Mucosa of descending colon (tissue), 3 donors: Measurements from ENCODE around the gene KRT73. TPM values are rescaled to one million over a fixed set of nuclear protein-coding genes. Genes with fewer than 3 reads are reported as not detected.

ENCODE experiments used
- ATAC-seq: fragments of 200-7000 bp; cut with Tn5 transposase; one replicate; pipeline ENCODE4 v1.9.1; 2020; ENCODE audit warnings: mild to moderate bottlenecking, moderate library complexity
- DNase-seq, 3 donors: peaks; one replicate each; pipeline ENCODE4 v3.0.0-alpha.2; 2020
- H3K36me3 ChIP-seq: fragments of 200-600 bp; one replicate; pipeline ENCODE4 v1.8.0; 2021; ENCODE audit warnings: low read depth, mild to moderate bottlenecking
- H3K4me1 ChIP-seq: fragments of 200-600 bp; one replicate; pipeline ENCODE4 v1.8.0; 2021; ENCODE audit warnings: low read depth, mild to moderate bottlenecking
- H3K4me3 ChIP-seq: fragments of 200-600 bp; one replicate; pipeline ENCODE4 v1.8.0; 2021; ENCODE audit warnings: mild to moderate bottlenecking
- H3K9me3 ChIP-seq: fragments of 200-600 bp; one replicate; pipeline ENCODE4 v1.8.0; 2021; ENCODE audit warnings: mild to moderate bottlenecking
- CTCF ChIP-seq: fragments of 200-600 bp; IDR thresholded peaks from one replicate; pipeline ENCODE4 v1.8.0; 2022; ENCODE audit warnings: antibody characterized with exemption, mild to moderate bottlenecking
- intact Hi-C, 2 donors: fragments of 100-400 bp; cut with DNase I in 1 of 2; cut with micrococcal nuclease in 1 of 2; formaldehyde crosslinking; loops; one replicate each; pipeline versions ENCODE4 v1.11.0 to v1.11.1; 2022; cut with DNase I, micrococcal nuclease
- total RNA-seq, 3 donors: library from RNA; stranded (reverse); fragmentation: NEBNext Ultra II Directional in 2 of 3; extraction: Animal tissue kit (Norgen Biotek cat#: 25700) in 2 of 3; gene quantifications; one replicate each; pipeline versions ENCODE4 v1.2.1 to v1.2.4, GENCODE V29; 2021 to 2023
- donor health status: DM: no; HTN: no; CAD: no; lungs with moderate emphysema.
- donor health status: DM: no; HTN: no; CAD: no.
- donor health status: DM: no; HTN: yes; CAD: no.

KRT73 gene
- total RNA-seq, 3 donors from 2014 or later, result not detected

GRCh38 chr12:52605542-52605941, 12.8 kb downstream of the KRT73 start:
- Histone ChIP-seq H3K9me3 (no peaks in the 10 kb centered on the region), H3K36me3 (no peaks in the 10 kb centered on the region), H3K4me1 (no peaks in the 10 kb centered on the region), H3K4me3 (no peak overlapping the region)
- intact Hi-C loops, result no loop called here
- TF ChIP-seq CTCF, result no peak
- ATAC-seq, result no peak
- no peak for DNase-seq

- no peaks in the 10 kb centered on the region for H3K36me3 ChIP-seq
- DNase-seq, result no peak
Observed at GRCh38 chr12:52604859-52605258, 13.5 kb downstream of the KRT73 start.

GRCh38 chr12:52603314-52603713, 15.0 kb downstream of the KRT73 start:
- ATAC-seq (no peak), DNase-seq (no peak)
- intact Hi-C loops, result no loop called here
- H3K4me3 ChIP-seq, result no peak overlapping the region
- no peaks in the 10 kb centered on the region for H3K4me1 ChIP-seq
- no peaks in the 10 kb centered on the region for H3K36me3 ChIP-seq
- H3K9me3 ChIP-seq, result no peaks in the 10 kb centered on the region
- TF ChIP-seq CTCF, result no peak

More at GRCh38 chr12:52604859-52605258, 13.5 kb downstream of the KRT73 start:
- no peaks in the 10 kb centered on the region for H3K4me1 ChIP-seq
- ATAC-seq, result no peak
- H3K4me3 ChIP-seq, result no peak overlapping the region
- no peak for TF ChIP-seq CTCF
- intact Hi-C loops, result no loop called here
- H3K9me3 ChIP-seq, result no peaks in the 10 kb centered on the region

- intact Hi-C loops, result no loop called here
- H3K9me3 ChIP-seq, result no peaks in the 10 kb centered on the region
- H3K4me3 ChIP-seq, result no peak overlapping the region
- TF ChIP-seq CTCF, result no peak
- ATAC-seq (no peak), DNase-seq (no peak)
- no peaks in the 10 kb centered on the region for H3K4me1 ChIP-seq
- H3K36me3 ChIP-seq, result no peaks in the 10 kb centered on the region
Observed at GRCh38 chr12:52602552-52602951, 15.8 kb downstream of the KRT73 start.

GRCh38 chr12:52601671-52602070, 16.7 kb downstream of the KRT73 start:
- intact Hi-C loops, result no loop called here

More at GRCh38 chr12:52601671-52602070, 16.7 kb downstream of the KRT73 start:
- DNase-seq (no peak), ATAC-seq (no peak)
- Histone ChIP-seq H3K4me3 (no peak overlapping the region), H3K36me3 (no peaks in the 10 kb centered on the region), H3K4me1 (no peaks in the 10 kb centered on the region), H3K9me3 (no peaks in the 10 kb centered on the region)
- no peak for TF ChIP-seq CTCF
